Epithelial cell of esophagus (primary cell): Measurements from ENCODE around the gene RRP36.
"Not testable (repeated sequence)": the region's sequence is repeated elsewhere in the genome, so short reads cannot be mapped to it uniquely, and the experiment has no call there.

ENCODE experiments used
- DNase-seq: peaks from one replicate; pipeline ENCODE4 v3.0.0; 2010; ENCODE audit warnings: low read depth
- H3K4me3 ChIP-seq: 2 replicates; pipeline ENCODE4 v1.5.1; 2011; ENCODE audit warnings: mild to moderate bottlenecking, low read length, control low read depth
- CTCF ChIP-seq: IDR thresholded peaks from 2 replicates; pipeline ENCODE4 v1.5.1; 2011; ENCODE audit warnings: low read depth, mild to moderate bottlenecking, low read length, control low read depth, inconsistent platforms; ENCODE audit not compliant: insufficient read depth; ENCODE audit errors: missing control alignments

The RRP36 gene

DNA sequence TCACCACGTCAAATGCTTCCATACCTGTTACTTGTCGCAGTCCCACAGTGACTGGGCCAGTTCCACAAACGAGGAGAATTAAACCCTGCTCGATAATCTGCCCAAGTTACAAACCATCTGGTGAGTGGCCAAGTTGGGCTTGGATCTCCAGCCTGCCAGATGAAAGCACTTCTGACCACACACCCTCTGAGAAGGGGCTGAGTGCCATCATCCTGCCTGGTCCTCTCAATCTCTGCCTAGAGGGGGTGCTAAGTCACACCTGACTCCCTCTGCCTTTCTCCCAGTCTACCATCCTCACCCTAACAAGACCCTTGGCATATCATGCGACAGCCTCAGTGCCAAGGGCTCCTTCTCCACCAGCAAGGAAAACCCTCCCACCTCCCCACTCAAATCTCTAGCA, 15.8 kb downstream of the RRP36 start:
- DNase-seq: no peak
- H3K4me3 ChIP-seq: no peak overlapping the region
- no peak for TF ChIP-seq CTCF

DNA sequence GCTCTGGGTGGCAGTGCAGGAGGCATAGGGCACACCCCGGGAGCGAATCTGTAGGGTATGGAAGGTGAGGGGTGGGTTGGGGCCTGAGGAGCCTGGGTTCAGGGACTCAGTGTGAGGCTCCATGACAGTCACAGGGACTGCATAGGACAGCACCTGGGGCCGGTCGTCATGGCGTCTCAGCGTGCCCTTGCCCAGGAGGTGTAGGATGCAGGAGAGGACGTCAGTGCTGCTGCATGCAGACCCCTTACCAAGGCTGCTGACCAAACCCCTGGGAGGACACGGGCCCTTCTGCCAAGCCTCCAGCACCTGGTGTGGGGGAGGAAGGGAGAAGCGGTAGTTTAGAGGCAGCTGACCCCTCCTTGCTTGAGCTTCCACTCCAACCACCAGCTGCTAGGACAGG, 16.3 kb downstream of the RRP36 start:
- no peak overlapping the region for H3K4me3 ChIP-seq
- DNase-seq: no peak
- TF ChIP-seq CTCF: no peak

- H3K4me3 ChIP-seq: no peak overlapping the region
- no peak for DNase-seq
- no peak for TF ChIP-seq CTCF
These were observed 17.3 kb downstream of the RRP36 start for GRCh38 chr6:43038727-43039126.

DNA sequence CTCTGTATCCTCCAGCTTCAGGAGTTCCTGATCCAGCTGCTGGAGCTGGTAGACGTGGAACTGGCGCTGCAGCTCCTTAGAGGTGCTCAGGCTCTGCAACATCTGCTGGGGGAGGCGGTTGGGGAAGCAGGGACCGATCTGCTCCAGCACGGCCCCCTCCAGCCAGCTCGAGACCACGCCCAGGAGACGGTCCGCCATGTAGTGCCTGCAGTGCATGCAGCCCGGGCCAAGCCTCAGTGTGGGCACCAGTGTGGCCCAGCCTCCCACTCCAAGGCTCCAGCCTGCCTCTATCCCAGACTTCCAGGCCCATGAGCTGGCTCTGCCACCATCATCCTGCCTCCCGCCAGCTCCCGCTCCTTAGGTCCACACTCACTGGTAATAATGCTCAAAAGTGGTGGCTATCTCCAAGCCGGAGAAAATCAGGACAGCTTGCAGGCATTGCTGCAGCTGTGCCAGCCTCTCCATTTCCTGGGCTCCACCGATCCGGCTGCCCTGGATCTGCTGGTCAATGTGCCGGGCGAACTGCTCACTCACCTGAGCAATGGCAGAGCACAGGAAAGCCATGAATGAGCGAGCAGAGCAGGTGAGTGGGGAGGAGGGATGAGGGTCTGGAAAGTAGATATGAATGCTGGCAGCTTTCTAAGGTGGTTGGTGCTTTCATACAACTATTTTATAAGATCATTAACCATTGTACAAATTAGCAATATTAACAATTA, 19.3 kb downstream of the RRP36 start:
- TF ChIP-seq CTCF: no peak
- no peak for DNase-seq
- no peak overlapping the region for H3K4me3 ChIP-seq

- not testable (repeated sequence) for DNase-seq, H3K4me3 ChIP-seq
These were observed 20.1 kb downstream of the RRP36 start for GRCh38 chr6:43041475-43041874.

DNA sequence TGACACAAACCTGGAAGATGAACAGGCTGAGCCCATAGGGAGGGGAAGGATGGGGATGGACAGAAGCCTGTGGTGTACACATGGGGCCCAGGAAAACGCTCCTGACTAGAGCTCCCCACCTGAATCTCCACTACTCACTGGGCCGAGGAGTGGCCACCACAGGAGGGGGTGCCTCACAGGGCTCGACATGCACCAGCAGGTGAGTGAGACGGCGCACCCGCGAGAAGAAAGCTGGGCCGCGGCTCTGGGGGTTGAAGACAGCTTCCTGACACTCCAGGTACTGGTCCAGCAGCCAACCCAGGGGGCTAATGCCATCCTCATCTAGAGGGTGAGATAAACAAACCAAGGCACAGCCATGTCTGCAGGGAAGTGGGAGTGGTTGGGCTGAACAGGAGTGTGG, 21.9 kb downstream of the RRP36 start:
- no peak for DNase-seq
- H3K4me3 ChIP-seq: no peak overlapping the region
- TF ChIP-seq CTCF: no peak

DNA sequence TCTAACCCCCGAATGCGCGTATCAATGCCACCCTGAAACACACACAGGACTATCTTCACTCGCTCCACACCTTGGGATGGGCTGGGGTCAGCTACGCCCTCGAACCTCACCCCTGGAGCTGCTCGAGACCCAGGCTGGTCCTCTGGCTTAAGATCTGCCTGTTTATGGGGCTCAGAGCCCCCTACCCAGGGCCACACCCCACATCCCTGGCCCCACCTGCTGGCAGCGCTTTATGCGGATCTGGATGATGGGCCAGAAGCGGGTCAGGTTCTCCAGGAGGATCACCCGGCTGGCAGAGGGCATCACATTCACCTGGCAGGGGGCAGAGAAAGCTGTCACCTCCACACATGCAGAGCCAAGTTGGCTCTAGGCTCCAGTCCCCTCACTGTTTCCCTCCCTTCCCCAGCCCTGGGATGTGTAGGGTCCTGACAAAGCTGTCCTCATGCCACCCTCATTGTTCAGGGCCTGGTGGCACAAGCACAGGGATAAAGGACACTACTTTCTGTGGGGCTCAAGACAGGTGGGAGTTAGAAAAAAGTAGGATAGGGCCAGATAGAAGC, 24.0 kb downstream of the RRP36 start:
- no peak for TF ChIP-seq CTCF
- no peak for DNase-seq
- no peak overlapping the region for H3K4me3 ChIP-seq
